Measurements from ENCODE around the gene ARID5B. TPM values are rescaled to one million over a fixed set of nuclear protein-coding genes. Genes with fewer than 3 reads are reported as not detected.

ARID5B gene
- polyA plus RNA-seq, 1 of the 3 experiments (the other 2 are of a cell fraction) = 10.9 TPM

DNA sequence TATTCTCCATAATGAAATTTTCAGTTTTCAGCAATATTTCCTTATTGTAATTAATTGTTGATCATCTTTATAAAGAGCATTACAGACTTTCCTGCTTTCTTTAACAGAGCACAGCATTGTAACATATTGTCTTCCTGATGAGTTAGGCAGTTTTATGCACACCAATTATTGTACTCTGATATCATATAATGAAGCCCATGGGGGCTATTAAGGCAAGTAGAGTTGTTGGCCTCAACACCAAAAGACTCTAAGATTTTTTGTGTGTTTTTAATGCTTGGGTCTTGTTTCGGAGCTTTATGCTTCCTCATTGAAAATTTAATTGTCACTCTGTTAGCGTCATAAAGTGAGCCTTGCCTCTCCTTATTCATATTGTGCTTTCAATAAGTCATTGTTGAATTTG is 49.2 kb upstream of the ARID5B start:
- Histone ChIP-seq H4K20me1 (ENCODE audit: insufficient read depth) (no peaks in the 10 kb centered on the region), H3K79me2 (ENCODE audit: insufficient read depth) (no peaks in the 10 kb centered on the region), H2AFZ (ENCODE audit: low read depth) (no peak overlapping the region), H3K4me1 (ENCODE audit: control insufficient read depth in 1 of 2, insufficient read depth in 2 of 2, low read depth in 1 of 2, low read length in 1 of 2) (peaks cover 0 to 6% of the 10 kb centered on the region in 2 experiments; a peak in 1 of 4 replicates), H3K4me2 (no peak overlapping the region), H3K4me3 (ENCODE audit: low read depth in 2 of 2, low read length in 1 of 2) (no peak overlapping the region), H3K9me2 (no peaks in the 10 kb centered on the region), H3K36me3 (replicated peaks in 1 of 2; ENCODE audit: control insufficient read depth in 1 of 2, insufficient read depth in 2 of 2, low read length in 1 of 2) (no peaks in the 10 kb centered on the region), H3K9me3 (no peaks in the 10 kb centered on the region), H3K27me3 (ENCODE audit: insufficient read depth) (no peaks in the 10 kb centered on the region), H3K9ac (no peak overlapping the region), H3F3A (replicated peaks; ENCODE audit: insufficient read depth) (peaks cover 8% of the 10 kb centered on the region), H3K27ac (ENCODE audit: low read depth in 2 of 2, low read length in 1 of 2) (no peak overlapping the region)
- 98% methylated on average over 2 of the region's 2 CpGs for WGBS (ENCODE audit: low lambda C conversion rate)
- ChIA-PET POLR2A (no interaction called here), CTCF (no interaction called here)
- no peak for DNase-seq
- TF ChIP-seq RFX5 (IDR thresholded peaks at IDR 0.05; ENCODE audit: low read length) = no peak
- TF ChIP-seq, protein P1, sequence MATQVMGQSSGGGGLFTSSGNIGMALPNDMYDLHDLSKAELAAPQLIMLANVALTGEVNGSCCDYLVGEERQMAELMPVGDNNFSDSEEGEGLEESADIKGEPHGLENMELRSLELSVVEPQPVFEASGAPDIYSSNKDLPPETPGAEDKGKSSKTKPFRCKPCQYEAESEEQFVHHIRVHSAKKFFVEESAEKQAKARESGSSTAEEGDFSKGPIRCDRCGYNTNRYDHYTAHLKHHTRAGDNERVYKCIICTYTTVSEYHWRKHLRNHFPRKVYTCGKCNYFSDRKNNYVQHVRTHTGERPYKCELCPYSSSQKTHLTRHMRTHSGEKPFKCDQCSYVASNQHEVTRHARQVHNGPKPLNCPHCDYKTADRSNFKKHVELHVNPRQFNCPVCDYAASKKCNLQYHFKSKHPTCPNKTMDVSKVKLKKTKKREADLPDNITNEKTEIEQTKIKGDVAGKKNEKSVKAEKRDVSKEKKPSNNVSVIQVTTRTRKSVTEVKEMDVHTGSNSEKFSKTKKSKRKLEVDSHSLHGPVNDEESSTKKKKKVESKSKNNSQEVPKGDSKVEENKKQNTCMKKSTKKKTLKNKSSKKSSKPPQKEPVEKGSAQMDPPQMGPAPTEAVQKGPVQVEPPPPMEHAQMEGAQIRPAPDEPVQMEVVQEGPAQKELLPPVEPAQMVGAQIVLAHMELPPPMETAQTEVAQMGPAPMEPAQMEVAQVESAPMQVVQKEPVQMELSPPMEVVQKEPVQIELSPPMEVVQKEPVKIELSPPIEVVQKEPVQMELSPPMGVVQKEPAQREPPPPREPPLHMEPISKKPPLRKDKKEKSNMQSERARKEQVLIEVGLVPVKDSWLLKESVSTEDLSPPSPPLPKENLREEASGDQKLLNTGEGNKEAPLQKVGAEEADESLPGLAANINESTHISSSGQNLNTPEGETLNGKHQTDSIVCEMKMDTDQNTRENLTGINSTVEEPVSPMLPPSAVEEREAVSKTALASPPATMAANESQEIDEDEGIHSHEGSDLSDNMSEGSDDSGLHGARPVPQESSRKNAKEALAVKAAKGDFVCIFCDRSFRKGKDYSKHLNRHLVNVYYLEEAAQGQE (IDR thresholded peaks at IDR 0.05; ENCODE audit: low read depth, low read length) = no peak
- TF ChIP-seq, protein P2, sequence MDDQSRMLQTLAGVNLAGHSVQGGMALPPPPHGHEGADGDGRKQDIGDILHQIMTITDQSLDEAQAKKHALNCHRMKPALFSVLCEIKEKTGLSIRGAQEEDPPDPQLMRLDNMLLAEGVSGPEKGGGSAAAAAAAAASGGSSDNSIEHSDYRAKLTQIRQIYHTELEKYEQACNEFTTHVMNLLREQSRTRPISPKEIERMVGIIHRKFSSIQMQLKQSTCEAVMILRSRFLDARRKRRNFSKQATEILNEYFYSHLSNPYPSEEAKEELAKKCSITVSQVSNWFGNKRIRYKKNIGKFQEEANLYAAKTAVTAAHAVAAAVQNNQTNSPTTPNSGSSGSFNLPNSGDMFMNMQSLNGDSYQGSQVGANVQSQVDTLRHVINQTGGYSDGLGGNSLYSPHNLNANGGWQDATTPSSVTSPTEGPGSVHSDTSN (IDR thresholded peaks at IDR 0.05) = no peak
- no peak for TF ChIP-seq GATA2 (CRISPR knock-in tag; IDR thresholded peaks at IDR 0.05)
- no peak for TF ChIP-seq ELF1 (IDR thresholded peaks at IDR 0.05)
- TF ChIP-seq TEAD4 (IDR thresholded peaks at IDR 0.05; ENCODE audit: borderline replicate concordance, insufficient read depth) = no peak
- no peak for TF ChIP-seq TAF1 (IDR thresholded peaks at IDR 0.05; ENCODE audit: borderline replicate concordance, low read depth, low read length)
- TF ChIP-seq, protein P3, sequence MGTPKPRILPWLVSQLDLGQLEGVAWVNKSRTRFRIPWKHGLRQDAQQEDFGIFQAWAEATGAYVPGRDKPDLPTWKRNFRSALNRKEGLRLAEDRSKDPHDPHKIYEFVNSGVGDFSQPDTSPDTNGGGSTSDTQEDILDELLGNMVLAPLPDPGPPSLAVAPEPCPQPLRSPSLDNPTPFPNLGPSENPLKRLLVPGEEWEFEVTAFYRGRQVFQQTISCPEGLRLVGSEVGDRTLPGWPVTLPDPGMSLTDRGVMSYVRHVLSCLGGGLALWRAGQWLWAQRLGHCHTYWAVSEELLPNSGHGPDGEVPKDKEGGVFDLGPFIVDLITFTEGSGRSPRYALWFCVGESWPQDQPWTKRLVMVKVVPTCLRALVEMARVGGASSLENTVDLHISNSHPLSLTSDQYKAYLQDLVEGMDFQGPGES (IDR thresholded peaks at IDR 0.05; ENCODE audit: low read depth, low read length) = no peak
- TF ChIP-seq FOSL2 (IDR thresholded peaks at IDR 0.05; ENCODE audit: borderline replicate concordance, low read depth) = no peak

DNA sequence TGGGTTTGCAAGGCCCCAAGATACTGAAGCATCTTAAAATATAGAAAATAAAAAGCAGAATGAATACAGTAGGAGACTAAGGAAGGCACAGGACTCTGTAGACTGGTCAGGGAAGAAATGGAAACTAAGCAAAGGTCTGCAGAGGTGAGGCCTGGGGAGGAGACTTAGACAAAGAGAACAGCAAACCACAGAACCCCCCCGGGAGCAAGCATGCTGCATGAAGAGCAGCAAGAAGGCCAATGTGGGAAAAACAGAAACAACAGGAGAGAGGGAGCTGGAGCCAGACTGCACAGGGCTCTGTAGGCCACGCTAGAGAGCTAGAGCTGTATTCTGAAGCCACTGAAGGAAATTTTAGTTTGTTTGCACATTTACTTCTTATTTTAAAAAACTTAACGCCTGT is 45.7 kb upstream of the ARID5B start:
- Histone ChIP-seq H3K4me2 (no peak overlapping the region), H2AFZ (ENCODE audit: low read depth) (no peak overlapping the region), H3K9me3 (no peaks in the 10 kb centered on the region), H3K79me2 (ENCODE audit: insufficient read depth) (no peaks in the 10 kb centered on the region), H3K9me2 (no peaks in the 10 kb centered on the region), H3K4me3 (ENCODE audit: low read depth in 2 of 2, low read length in 1 of 2) (no peak overlapping the region), H4K20me1 (ENCODE audit: insufficient read depth) (no peaks in the 10 kb centered on the region), H3F3A (replicated peaks; ENCODE audit: insufficient read depth) (no peaks in the 10 kb centered on the region), H3K27ac (ENCODE audit: low read depth in 2 of 2, low read length in 1 of 2) (no peak overlapping the region), H3K9ac (no peak overlapping the region), H3K27me3 (ENCODE audit: insufficient read depth) (no peaks in the 10 kb centered on the region), H3K4me1 (ENCODE audit: control insufficient read depth in 1 of 2, insufficient read depth in 2 of 2, low read depth in 1 of 2, low read length in 1 of 2) (no peaks in the 10 kb centered on the region), H3K36me3 (replicated peaks in 1 of 2; ENCODE audit: control insufficient read depth in 1 of 2, insufficient read depth in 2 of 2, low read length in 1 of 2) (no peaks in the 10 kb centered on the region)
- DNase-seq = no peak
- POLR2A ChIA-PET = no interaction called here
- 82% methylated on average over 3 of the region's 3 CpGs for WGBS (ENCODE audit: low lambda C conversion rate)
- TF ChIP-seq RAD21 (IDR thresholded peaks at IDR 0.05; ENCODE audit: low read length) (no peak), SIN3A (IDR thresholded peaks at IDR 0.05; ENCODE audit: borderline replicate concordance, low read depth, low read length) (no peak), POLR2AphosphoS5 (IDR thresholded peaks at IDR 0.05; ENCODE audit: low read depth, low read length) (no peak), FOSL2 (IDR thresholded peaks at IDR 0.05; ENCODE audit: borderline replicate concordance, low read depth) (no peak), EP300 (IDR thresholded peaks at IDR 0.05; ENCODE audit: borderline replicate concordance in 1 of 2, low read depth in 1 of 2, low read length in 1 of 2) (no peak), EZH2phosphoT487 (IDR thresholded peaks at IDR 0.05; ENCODE audit: borderline replicate concordance, low read depth) (no peak), CHD2 (IDR thresholded peaks at IDR 0.05; ENCODE audit: low read length, partially characterized antibody) (no peak), GABPA (IDR thresholded peaks at IDR 0.05; ENCODE audit: low read depth) (no peak)
- TF ChIP-seq, protein P4, sequence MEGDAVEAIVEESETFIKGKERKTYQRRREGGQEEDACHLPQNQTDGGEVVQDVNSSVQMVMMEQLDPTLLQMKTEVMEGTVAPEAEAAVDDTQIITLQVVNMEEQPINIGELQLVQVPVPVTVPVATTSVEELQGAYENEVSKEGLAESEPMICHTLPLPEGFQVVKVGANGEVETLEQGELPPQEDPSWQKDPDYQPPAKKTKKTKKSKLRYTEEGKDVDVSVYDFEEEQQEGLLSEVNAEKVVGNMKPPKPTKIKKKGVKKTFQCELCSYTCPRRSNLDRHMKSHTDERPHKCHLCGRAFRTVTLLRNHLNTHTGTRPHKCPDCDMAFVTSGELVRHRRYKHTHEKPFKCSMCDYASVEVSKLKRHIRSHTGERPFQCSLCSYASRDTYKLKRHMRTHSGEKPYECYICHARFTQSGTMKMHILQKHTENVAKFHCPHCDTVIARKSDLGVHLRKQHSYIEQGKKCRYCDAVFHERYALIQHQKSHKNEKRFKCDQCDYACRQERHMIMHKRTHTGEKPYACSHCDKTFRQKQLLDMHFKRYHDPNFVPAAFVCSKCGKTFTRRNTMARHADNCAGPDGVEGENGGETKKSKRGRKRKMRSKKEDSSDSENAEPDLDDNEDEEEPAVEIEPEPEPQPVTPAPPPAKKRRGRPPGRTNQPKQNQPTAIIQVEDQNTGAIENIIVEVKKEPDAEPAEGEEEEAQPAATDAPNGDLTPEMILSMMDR (IDR thresholded peaks at IDR 0.05) = no peak
- CTCF ChIA-PET = interaction anchor here (0.7 kb wide), 1 partner anchor 548 kb away, joined by 3 read pairs; no protein-coding TSS in a partner anchor
